ENCODE data around the gene MYL5. TPM values are rescaled to one million over a fixed set of nuclear protein-coding genes. Genes with fewer than 3 reads are reported as not detected.

Gene MYL5
- total RNA-seq, 2 experiments from 2014 or later, result 14.7 to 17.8 TPM

DNA sequence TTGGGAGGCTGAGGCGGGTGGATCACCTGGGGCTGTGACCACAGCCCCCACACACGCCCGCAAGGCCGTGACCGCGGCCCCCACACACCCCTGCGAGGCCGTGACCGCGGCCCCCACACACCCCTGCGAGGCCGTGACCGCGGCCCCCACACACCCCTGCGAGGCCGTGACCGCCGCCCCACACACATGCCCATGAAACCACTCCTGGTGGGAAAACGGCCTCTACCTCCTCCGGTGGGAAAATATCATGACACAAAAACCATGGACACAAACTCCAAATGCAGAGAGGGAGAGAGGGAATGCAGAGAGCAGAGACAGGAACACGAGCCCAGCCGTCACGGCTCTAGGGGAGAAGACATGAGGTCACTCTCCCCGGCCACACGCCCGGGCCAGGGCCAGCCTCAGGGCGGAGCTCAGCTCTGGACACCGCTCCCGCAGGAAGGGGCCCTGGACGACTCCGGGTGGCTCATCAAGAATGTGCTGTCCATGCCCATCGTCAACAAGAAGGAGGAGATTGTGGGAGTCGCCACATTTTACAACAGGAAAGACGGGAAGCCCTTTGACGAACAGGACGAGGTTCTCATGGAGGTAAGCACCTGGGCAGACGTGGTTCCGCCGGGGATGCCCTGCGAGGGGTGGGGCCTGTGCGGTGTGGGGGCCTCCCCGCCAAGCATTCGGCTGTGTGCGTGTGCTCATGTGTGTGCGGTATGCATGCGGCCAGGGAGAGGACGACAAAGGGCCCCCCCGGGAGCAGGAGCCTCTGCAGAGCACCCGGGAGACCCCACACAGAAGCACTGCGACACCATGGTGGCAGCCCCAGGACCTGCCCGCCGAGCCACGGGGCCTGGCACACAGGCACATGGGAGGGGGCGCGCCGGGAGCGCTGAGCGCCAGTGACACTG is 17.7 kb upstream of the MYL5 start:
- no peaks in the 10 kb centered on the region for H3K27me3 Mint-ChIP-seq
- ATAC-seq (no peak), DNase-seq (no peak)
- H3K36me3 Mint-ChIP-seq (ENCODE audit: low read depth), result peaks cover 5% of the 10 kb centered on the region
- no peak for TF ChIP-seq CTCF (IDR thresholded peaks at IDR 0.05)
- ChIA-PET CTCF (no interaction called here), POLR2A (interaction anchor here (1.0 kb wide), 1 partner anchor 16 kb away, joined by 4 read pairs; no protein-coding TSS in a partner anchor)
- intact Hi-C loops (cut with micrococcal nuclease), result no loop called here
- no peak overlapping the region for H3K27ac Mint-ChIP-seq
- no peaks in the 10 kb centered on the region for H3K9me3 Mint-ChIP-seq
- H3K4me3 Mint-ChIP-seq, result no peak overlapping the region
- H3K4me1 Mint-ChIP-seq (ENCODE audit: low read depth), result no peaks in the 10 kb centered on the region

DNA sequence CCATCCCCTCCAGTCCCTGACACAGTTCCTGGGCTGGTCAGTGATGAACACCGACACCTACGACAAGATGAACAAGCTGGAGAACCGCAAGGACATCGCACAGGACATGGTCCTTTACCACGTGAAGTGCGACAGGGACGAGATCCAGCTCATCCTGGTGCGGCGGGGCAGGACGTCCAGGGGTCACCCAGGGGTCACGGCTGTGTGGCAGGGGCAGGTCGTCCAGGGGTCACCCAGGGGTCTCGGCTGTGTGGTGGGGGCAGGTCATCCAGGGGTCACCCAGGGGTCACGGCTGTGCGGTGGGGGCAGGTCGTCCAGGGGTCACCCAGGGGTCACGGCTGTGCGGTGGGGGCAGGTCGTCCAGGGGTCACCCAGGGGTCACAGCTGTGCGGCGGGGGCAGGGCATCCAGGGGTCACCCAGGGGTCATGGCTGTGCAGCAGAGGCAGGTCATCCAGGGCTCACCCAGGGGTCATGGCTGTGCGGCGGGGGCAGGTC is 17.0 kb upstream of the MYL5 start:
- Mint-ChIP-seq H3K9me3 (no peaks in the 10 kb centered on the region), H3K27ac (no peak overlapping the region), H3K4me1 (ENCODE audit: low read depth) (peaks cover 1% of the 10 kb centered on the region)

DNA sequence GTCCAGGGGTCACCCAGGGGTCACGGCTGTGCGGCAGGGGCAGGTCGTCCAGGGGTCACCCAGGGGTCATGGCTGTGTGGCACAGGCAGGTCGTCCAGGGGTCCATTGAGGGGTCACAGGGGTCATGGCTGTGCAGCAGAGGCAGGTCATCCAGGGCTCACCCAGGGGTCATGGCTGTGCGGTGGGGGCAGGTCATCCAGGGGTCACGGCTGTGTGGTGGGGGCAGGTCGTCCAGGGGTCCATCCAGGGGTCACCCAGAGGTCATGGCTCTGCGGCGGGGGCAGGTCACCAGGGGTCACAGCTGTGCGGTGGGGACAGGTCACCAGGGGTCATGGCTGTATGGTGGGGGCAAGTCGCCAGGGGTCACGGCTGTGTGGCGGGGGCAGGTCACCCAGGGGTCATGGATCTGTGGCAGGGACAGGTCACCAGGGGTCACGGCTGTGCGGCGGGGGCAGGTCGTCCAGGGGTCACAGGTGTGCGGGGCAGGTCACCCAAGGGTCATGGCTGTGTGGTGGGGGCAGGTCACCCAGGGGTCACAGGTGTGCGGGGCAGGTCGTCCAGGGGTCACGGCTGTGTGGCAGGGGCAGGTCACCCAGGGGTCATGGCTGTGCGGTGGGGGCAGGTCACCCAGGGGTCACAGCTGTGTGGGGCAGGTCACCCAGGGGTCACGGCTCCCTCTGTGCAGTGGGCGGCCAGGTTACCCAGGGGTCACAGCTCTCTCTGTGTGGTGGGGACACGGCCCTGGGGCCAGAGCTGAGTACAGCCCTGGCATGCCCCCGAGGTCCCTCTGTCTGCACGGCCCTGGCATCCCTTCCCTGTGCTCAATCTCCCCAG is 16.3 kb upstream of the MYL5 start:
- H3K36me3 Mint-ChIP-seq (ENCODE audit: low read depth), result peaks cover 5% of the 10 kb centered on the region
- no peak overlapping the region for H3K27ac Mint-ChIP-seq
- ATAC-seq (peak; percentile 36), DNase-seq (no peak)
- no peaks in the 10 kb centered on the region for H3K9me3 Mint-ChIP-seq
- CTCF ChIA-PET, result no interaction called here
- peaks cover 4% of the 10 kb centered on the region for H3K4me1 Mint-ChIP-seq (ENCODE audit: low read depth)
- POLR2A ChIA-PET, result interaction anchor here (0.9 kb wide), 1 partner anchor 16 kb away, joined by 3 read pairs; no protein-coding TSS in a partner anchor
- H3K4me3 Mint-ChIP-seq, result no peak overlapping the region
- intact Hi-C loops (cut with micrococcal nuclease), result no loop called here
- no peak for TF ChIP-seq CTCF (IDR thresholded peaks at IDR 0.05)
- no peaks in the 10 kb centered on the region for H3K27me3 Mint-ChIP-seq

More for the DNA sequence above, 17.0 kb upstream of the MYL5 start:
- ATAC-seq (no peak), DNase-seq (no peak)
- ChIA-PET POLR2A (interaction anchor here (0.9 kb wide), 1 partner anchor 15 kb away, joined by 3 read pairs; no protein-coding TSS in a partner anchor), CTCF (no interaction called here)
- intact Hi-C loops (cut with micrococcal nuclease), result no loop called here
- Mint-ChIP-seq H3K36me3 (ENCODE audit: low read depth) (peaks cover 5% of the 10 kb centered on the region), H3K4me3 (no peak overlapping the region), H3K27me3 (no peaks in the 10 kb centered on the region)
- no peak for TF ChIP-seq CTCF (IDR thresholded peaks at IDR 0.05)

DNA sequence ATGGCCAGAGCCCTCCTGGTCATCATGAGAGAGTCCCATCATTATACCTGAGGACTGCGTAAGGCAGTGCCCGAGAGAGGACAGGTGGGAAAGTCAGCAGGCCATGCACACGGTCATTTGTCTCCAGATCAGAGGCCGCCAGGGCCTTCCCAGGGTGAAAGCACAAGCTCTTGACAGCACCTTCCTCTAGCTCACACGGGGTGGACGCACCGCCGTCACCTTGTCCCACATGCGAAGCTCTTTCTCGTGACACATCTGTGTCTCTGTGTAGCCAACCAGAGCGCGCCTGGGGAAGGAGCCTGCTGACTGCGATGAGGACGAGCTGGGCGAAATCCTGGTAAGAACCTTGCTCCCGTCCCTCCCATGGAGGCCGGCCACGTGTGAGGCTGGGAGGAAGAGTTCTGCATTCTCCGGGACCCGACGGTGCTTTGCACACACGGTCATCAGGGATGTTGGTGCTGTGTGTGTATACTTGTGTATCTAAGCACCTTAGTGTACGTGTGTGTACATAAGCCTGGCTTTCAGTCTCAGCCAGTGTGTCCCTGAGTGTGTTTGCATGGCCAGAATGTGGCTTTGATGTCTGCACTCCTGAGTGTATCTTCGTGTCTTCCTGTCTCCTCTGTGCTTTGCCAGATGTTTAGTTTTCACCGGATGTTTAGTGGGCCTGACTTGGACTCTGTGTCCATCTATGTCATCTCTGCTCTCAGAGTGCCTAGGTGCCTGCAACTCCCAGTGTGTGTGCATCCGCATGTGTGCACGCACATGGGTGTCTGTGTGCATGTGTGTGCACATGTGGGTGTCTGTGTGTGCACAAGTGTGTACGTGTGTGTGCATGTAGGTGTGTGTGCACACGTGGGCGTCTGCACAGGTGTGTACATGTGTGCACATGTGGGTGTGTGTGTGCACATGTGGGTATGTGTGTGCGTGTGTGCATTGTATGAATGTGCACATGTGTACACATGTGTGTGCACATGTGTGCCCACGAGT is 15.4 kb upstream of the MYL5 start:
- H3K4me3 Mint-ChIP-seq, result no peak overlapping the region
- TF ChIP-seq CTCF (IDR thresholded peaks at IDR 0.05), result no peak
- intact Hi-C loops (cut with micrococcal nuclease), result no loop called here
- peaks cover 5% of the 10 kb centered on the region for H3K36me3 Mint-ChIP-seq (ENCODE audit: low read depth)
- no peaks in the 10 kb centered on the region for H3K9me3 Mint-ChIP-seq
- H3K27ac Mint-ChIP-seq, result no peak overlapping the region
- POLR2A ChIA-PET, result no interaction called here
- no peaks in the 10 kb centered on the region for H3K27me3 Mint-ChIP-seq
- peaks cover 8% of the 10 kb centered on the region for H3K4me1 Mint-ChIP-seq (ENCODE audit: low read depth)
- ATAC-seq, result no peak
- CTCF ChIA-PET, result no interaction called here
- no peak for DNase-seq

All from activated CD8-positive, alpha-beta T cell treated with anti-CD3 and anti-CD28 coated beads for 36 hours (primary cell).